ENCODE data around the gene FSTL4.

GRCh38 chr5:133252133-133252480, 360.2 kb downstream of the FSTL4 start:
- TF ChIP-seq CTCF (IDR thresholded peaks at IDR 0.05) (no peak), POLR2A (IDR thresholded peaks at IDR 0.05) (no peak)

All from Peyer's patch (tissue), 4 donors.